A673 (cell line): ENCODE data around the gene PDE9A. TPM values are rescaled to one million over a fixed set of nuclear protein-coding genes. Genes with fewer than 3 reads are reported as not detected.

Experiments
- BruUV-seq: library from RNA; stranded (reverse); fragments of 400-500 nt; replicated peaks from 2 replicates; lab custom pipeline; 2021; lab: Mats Ljungman, UMichigan
- CTCF ChIA-PET: fragments of 300-600 bp; sonication (Branson Sonifier 250); formaldehyde crosslinking; loops from one replicate; lab custom pipeline; 2022; ENCODE audit warnings: antibody characterized with exemption; lab: Charles Lee
- POLR2A ChIA-PET: fragments of 300-600 bp; sonication (Branson Sonifier 250); formaldehyde crosslinking; loops from one replicate; lab custom pipeline; 2022; ENCODE audit warnings: antibody characterized with exemption; ENCODE audit not compliant: low non-redundant PET; lab: Charles Lee
- DNase-seq: peaks from one replicate; pipeline ENCODE4 v3.0.0-alpha.2; 2015; ENCODE audit warnings: low spot score
- H3K27ac ChIP-seq: fragments of 200-600 bp; sonication (generic); 2 replicates; pipeline ENCODE4 v1.5.1; 2016; ENCODE audit warnings: mixed run types, low read depth, mild to moderate bottlenecking, mixed read lengths, antibody characterized with exemption, low read length; ENCODE audit not compliant: poor library complexity, severe bottlenecking
- H3K27me3 ChIP-seq: fragments of 200-600 bp; sonication (generic); replicated peaks from 2 replicates; pipeline ENCODE4 v1.6.1; 2017; ENCODE audit warnings: mixed run types, low read depth, mild to moderate bottlenecking, mixed read lengths, antibody characterized with exemption, low read length; ENCODE audit not compliant: insufficient read depth, poor library complexity
- H3K36me3 ChIP-seq: fragments of 200-600 bp; sonication (generic); 2 replicates; pipeline ENCODE4 v1.6.1; 2016; ENCODE audit warnings: mixed run types, mild to moderate bottlenecking, mixed read lengths, antibody characterized with exemption, low read length; ENCODE audit not compliant: insufficient read depth, poor library complexity, severe bottlenecking
- H3K4me1 ChIP-seq: fragments of 200-600 bp; sonication (generic); 2 replicates; pipeline ENCODE4 v1.6.1; 2017; ENCODE audit warnings: mixed run types, mild to moderate bottlenecking, mixed read lengths, antibody characterized with exemption, low read length; ENCODE audit not compliant: insufficient read depth, poor library complexity, severe bottlenecking
- H3K4me3 ChIP-seq: fragments of 200-600 bp; sonication (generic); 2 replicates; pipeline ENCODE4 v1.5.1; 2016; ENCODE audit warnings: low read depth, mixed run types, mild to moderate bottlenecking, mixed read lengths, low read length; ENCODE audit not compliant: poor library complexity, severe bottlenecking
- H3K9me3 ChIP-seq: fragments of 200-600 bp; sonication (generic); 2 replicates; pipeline ENCODE4 v1.6.1; 2016; ENCODE audit warnings: mixed run types, low read depth, mild to moderate bottlenecking, mixed read lengths, antibody characterized with exemption, low read length; ENCODE audit not compliant: poor library complexity, severe bottlenecking
- EZH2 ChIP-seq: fragments of 200-600 bp; sonication (generic); IDR thresholded peaks from 2 replicates; pipeline ENCODE4 v1.6.1; 2017; ENCODE audit warnings: borderline replicate concordance, low read depth, mild to moderate bottlenecking, mixed read lengths, antibody characterized with exemption, low read length; ENCODE audit not compliant: poor library complexity, severe bottlenecking
- intact Hi-C: fragments of 100-400 bp; cut with micrococcal nuclease; formaldehyde crosslinking; loops from one replicate; pipeline ENCODE4 v1.10.0; 2022; ENCODE audit not compliant: unreplicated experiment
- total RNA-seq: library from RNA; stranded (reverse); gene quantifications from 2 replicates; pipeline ENCODE4 v1.2.3, GENCODE V29; 2021
- TF ChIP-seq, protein P1 (sequence below): fragments of 300-800, 200-600 bp; sonication (generic); conservative IDR thresholded peaks from 2 replicates; pipeline ENCODE4 v1.5.1; 2017; ENCODE audit warnings: low read depth, mild to moderate bottlenecking, antibody characterized with exemption, low read length, moderate library complexity, mixed read lengths

Gene PDE9A
- total RNA-seq, 1 experiment from 2014 or later, result 14.3 TPM

DNA sequence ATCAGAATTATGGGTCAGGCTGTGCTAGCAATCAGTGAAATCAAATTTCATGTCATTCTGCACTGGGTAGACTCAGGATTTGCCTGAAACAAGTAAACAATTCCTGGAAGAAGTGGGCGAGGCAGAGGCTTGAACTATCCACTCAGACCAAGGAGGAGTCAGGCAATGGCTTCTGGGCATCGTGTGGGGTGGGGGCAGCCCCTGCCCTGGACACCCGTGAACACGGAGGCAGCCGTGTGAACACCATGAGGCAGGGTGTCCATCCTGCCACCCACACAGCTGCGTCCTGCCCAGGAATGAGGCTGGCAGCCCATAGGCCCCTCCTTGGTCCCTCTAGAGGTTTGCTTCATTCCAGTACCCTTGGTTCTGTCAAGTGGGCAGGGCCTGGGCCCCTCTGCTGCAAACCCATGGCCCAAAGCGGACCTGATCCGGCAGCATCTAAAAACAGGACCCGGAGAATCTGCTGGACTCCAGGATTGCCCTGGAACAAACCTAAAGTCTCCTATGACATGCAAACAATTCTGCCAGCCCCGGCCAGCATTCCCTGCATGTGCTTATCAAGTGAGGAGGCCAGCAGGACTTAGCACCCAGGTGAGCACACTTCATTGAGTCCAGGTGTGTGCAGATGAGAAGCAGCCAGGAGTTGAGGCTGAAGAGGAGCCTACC is 69.5 kb downstream of the PDE9A start:
- H3K27me3 ChIP-seq, result no peaks in the 10 kb centered on the region
- H3K4me3 ChIP-seq, result no peak overlapping the region
- H3K27ac ChIP-seq, result no peak overlapping the region
- H3K9me3 ChIP-seq, result no peaks in the 10 kb centered on the region
- H3K36me3 ChIP-seq, result no peaks in the 10 kb centered on the region
- ChIA-PET POLR2A (no interaction called here), CTCF (no interaction called here)
- intact Hi-C loops, result no loop called here
- peaks cover 13% of the 10 kb centered on the region for H3K4me1 ChIP-seq
- TF ChIP-seq, protein P1, sequence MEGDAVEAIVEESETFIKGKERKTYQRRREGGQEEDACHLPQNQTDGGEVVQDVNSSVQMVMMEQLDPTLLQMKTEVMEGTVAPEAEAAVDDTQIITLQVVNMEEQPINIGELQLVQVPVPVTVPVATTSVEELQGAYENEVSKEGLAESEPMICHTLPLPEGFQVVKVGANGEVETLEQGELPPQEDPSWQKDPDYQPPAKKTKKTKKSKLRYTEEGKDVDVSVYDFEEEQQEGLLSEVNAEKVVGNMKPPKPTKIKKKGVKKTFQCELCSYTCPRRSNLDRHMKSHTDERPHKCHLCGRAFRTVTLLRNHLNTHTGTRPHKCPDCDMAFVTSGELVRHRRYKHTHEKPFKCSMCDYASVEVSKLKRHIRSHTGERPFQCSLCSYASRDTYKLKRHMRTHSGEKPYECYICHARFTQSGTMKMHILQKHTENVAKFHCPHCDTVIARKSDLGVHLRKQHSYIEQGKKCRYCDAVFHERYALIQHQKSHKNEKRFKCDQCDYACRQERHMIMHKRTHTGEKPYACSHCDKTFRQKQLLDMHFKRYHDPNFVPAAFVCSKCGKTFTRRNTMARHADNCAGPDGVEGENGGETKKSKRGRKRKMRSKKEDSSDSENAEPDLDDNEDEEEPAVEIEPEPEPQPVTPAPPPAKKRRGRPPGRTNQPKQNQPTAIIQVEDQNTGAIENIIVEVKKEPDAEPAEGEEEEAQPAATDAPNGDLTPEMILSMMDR, result no peak
- no peak for TF ChIP-seq EZH2
- BruUV-seq, result no TSS peak
- no peak for DNase-seq

DNA sequence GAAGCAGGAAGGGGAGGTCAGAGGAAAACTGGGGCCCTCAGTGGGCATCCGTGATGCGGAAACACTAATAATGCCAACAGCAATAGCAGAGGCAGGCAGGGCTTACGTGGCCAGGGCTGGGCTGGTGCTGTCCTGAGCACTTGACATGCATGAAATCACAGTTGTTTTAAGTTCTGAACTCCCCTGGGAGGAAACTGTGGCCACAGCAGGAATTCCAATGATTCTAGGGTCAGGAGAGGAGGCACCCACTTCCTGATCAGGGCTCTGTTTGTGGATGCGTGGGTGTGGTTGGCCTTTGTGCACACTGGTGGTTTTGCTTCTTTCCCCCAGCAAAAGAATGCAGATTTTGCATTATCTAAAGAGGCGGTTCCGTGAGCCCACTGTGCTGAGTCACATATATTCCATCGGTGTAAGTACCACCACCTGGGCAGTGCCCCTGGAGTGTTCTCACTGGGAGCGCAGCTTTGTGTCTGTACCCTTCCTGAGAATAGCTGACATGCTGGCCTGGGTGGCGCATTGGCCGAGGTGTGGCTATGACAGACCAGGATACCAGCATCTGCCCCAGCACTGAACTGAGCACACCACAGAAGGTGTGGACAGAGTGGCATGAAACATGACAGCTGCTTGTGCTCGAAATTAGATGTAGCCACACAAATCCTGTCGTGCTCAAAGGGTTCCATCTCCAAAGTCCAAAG is 71.0 kb downstream of the PDE9A start:
- Histone ChIP-seq H3K9me3 (no peaks in the 10 kb centered on the region), H3K27me3 (no peaks in the 10 kb centered on the region), H3K4me3 (no peak overlapping the region), H3K36me3 (no peaks in the 10 kb centered on the region), H3K27ac (no peak overlapping the region), H3K4me1 (peaks cover 13% of the 10 kb centered on the region)
- no peak for TF ChIP-seq EZH2
- TF ChIP-seq, protein P1, result no peak
- ChIA-PET POLR2A (no interaction called here), CTCF (no interaction called here)
- BruUV-seq, result no TSS peak
- intact Hi-C loops, result no loop called here
- peak; percentile 77 for DNase-seq

- no TSS peak for BruUV-seq
- no peaks in the 10 kb centered on the region for H3K36me3 ChIP-seq
- peaks cover 13% of the 10 kb centered on the region for H3K4me1 ChIP-seq
- CTCF ChIA-PET, result no interaction called here
- TF ChIP-seq, protein P1, result no peak
- no peak for TF ChIP-seq EZH2
- intact Hi-C loops, result no loop called here
- DNase-seq, result no peak
- no peaks in the 10 kb centered on the region for H3K27me3 ChIP-seq
- POLR2A ChIA-PET, result no interaction called here
- H3K9me3 ChIP-seq, result no peaks in the 10 kb centered on the region
- H3K4me3 ChIP-seq, result no peak overlapping the region
- H3K27ac ChIP-seq, result no peak overlapping the region
Observed at GRCh38 chr21:42725416-42725930, 72.1 kb downstream of the PDE9A start.
